ENCODE results near the gene TRIM66. TPM values are rescaled to one million over a fixed set of nuclear protein-coding genes. Genes with fewer than 3 reads are reported as not detected.

The TRIM66 gene
- total RNA-seq, 2 donors from 2014 or later = 11.2 to 37.2 TPM

- DNase-seq = peak in 2 of 4 donors; percentile 22 to 41
- 42 to 63% methylated on average over 7 of the region's 7 CpGs for WGBS, 2 donors
- Histone ChIP-seq H3K36me3 (replicated peaks in 1 of 2; ENCODE audit: insufficient read depth in 1 of 2, low read depth in 2 of 2) (no peaks in the 10 kb centered on the region), H3K4me1 (no peaks in the 10 kb centered on the region), H3K4me3 (no peak overlapping the region), H3K9me3 (no peaks in the 10 kb centered on the region), H3K27me3 (no peaks in the 10 kb centered on the region), H3K27ac (no peak overlapping the region)
- no peak for ATAC-seq
- TF ChIP-seq POLR2A (IDR thresholded peaks at IDR 0.05) (no peak), CTCF (IDR thresholded peaks at IDR 0.05) (no peak)
- intact Hi-C loops (cut with DNase I) = no loop called here
Measured at GRCh38 chr11:8610532-8611116, 71.8 kb downstream of the TRIM66 start.

GRCh38 chr11:8608652-8609051 lies 73.8 kb downstream of the TRIM66 start:
- no peaks in the 10 kb centered on the region for H3K9me3 ChIP-seq
- no peaks in the 10 kb centered on the region for H3K36me3 ChIP-seq (replicated peaks in 1 of 2; ENCODE audit: insufficient read depth in 1 of 2, low read depth in 2 of 2)
- 86 to 96% methylated on average over 1 of the region's 1 CpG for WGBS, 2 donors
- no peak for TF ChIP-seq POLR2A (IDR thresholded peaks at IDR 0.05)
- TF ChIP-seq CTCF (IDR thresholded peaks at IDR 0.05) = no peak
- no peak overlapping the region for H3K4me3 ChIP-seq
- H3K27ac ChIP-seq = no peak overlapping the region
- H3K4me1 ChIP-seq = peaks cover 8% of the 10 kb centered on the region
- intact Hi-C loops (cut with DNase I) = no loop called here
- ATAC-seq (no peak), DNase-seq (no peak)
- H3K27me3 ChIP-seq = no peaks in the 10 kb centered on the region

- H3K36me3 ChIP-seq (replicated peaks in 1 of 2; ENCODE audit: insufficient read depth in 1 of 2, low read depth in 2 of 2) = no peaks in the 10 kb centered on the region
- H3K4me3 ChIP-seq = no peak overlapping the region
- DNase-seq (no peak), ATAC-seq (no peak)
- intact Hi-C loops (cut with DNase I) = no loop called here
- H3K4me1 ChIP-seq = peaks cover 8% of the 10 kb centered on the region
- TF ChIP-seq CTCF (IDR thresholded peaks at IDR 0.05) (no peak), POLR2A (IDR thresholded peaks at IDR 0.05) (no peak)
- H3K9me3 ChIP-seq = no peaks in the 10 kb centered on the region
- H3K27me3 ChIP-seq = no peaks in the 10 kb centered on the region
- no peak overlapping the region for H3K27ac ChIP-seq
- WGBS, 2 donors = 83 to 85% methylated on average over 1 of the region's 1 CpG
Measured at GRCh38 chr11:8605971-8606563, 76.4 kb downstream of the TRIM66 start.

GRCh38 chr11:8604078-8604723 lies 78.3 kb downstream of the TRIM66 start:
- 17 to 18% methylated on average over 8 to 9 of the region's 9 CpGs for WGBS, 2 donors
- Histone ChIP-seq H3K9me3 (no peaks in the 10 kb centered on the region), H3K27me3 (no peaks in the 10 kb centered on the region), H3K4me3 (no peak overlapping the region), H3K27ac (no peak overlapping the region), H3K4me1 (peaks cover 8% of the 10 kb centered on the region), H3K36me3 (replicated peaks in 1 of 2; ENCODE audit: insufficient read depth in 1 of 2, low read depth in 2 of 2) (no peaks in the 10 kb centered on the region)
- DNase-seq (peak; percentile 55 to 69 (median 64)), ATAC-seq (peak; percentile 84)
- intact Hi-C loops (cut with DNase I) = no loop called here
- TF ChIP-seq CTCF (IDR thresholded peaks at IDR 0.05) (peak; percentile 47 to 65 (median 55)), POLR2A (IDR thresholded peaks at IDR 0.05) (no peak)

Measured in body of pancreas (tissue), 4 donors.